HepG2 (cell line): ENCODE data around the gene PIP5K1A. TPM values are rescaled to one million over a fixed set of nuclear protein-coding genes. Genes with fewer than 3 reads are reported as not detected.
A peak's percentile ranks its signal among the peaks of the same experiment; 100 is the strongest.

Source experiments
- ARID3A ChIP-seq: IDR thresholded peaks from 2 replicates; pipeline ENCODE4 v1.6.1; 2012; ENCODE audit warnings: low read depth, low read length, improper control_type of control experiment
- CENPT ChIP-seq: sonication (generic); formaldehyde crosslinking; IDR thresholded peaks from 2 replicates; pipeline ENCODE4 v1.8.0; 2022; ENCODE audit warnings: low read depth, mild to moderate bottlenecking, moderate library complexity, missing genetic modification reagents
- ETV5 ChIP-seq: IDR thresholded peaks from 2 replicates; pipeline ENCODE4 v1.6.1; 2018; ENCODE audit warnings: missing biosample characterization, missing genetic modification reagents, inconsistent platforms, borderline replicate concordance
- HMGXB4 ChIP-seq, 2 experiments: sonication (generic) in 1 of 2; formaldehyde crosslinking in 1 of 2; IDR thresholded peaks; 2 replicates each; pipeline versions ENCODE4 v1.4.0 to v1.6.1; 2018 to 2020; ENCODE audit warnings: missing genetic modification reagents in 2 of 2, borderline replicate concordance in 1 of 2, low read depth in 1 of 2, mild to moderate bottlenecking in 1 of 2, missing biosample characterization in 1 of 2
- NONO ChIP-seq, 2 experiments: fragments of 450-650 bp in 1 of 2; sonication (generic) in 1 of 2; formaldehyde crosslinking in 1 of 2; IDR thresholded peaks in 1 of 2; conservative IDR thresholded peaks in 1 of 2; 2 replicates each; pipeline versions ENCODE4 v1.6.1 to v1.8.0; 2017 to 2022; ENCODE audit warnings: mild to moderate bottlenecking in 1 of 2, missing genetic modification reagents in 1 of 2, moderate library complexity in 1 of 2
- PBX2 ChIP-seq: IDR thresholded peaks from 2 replicates; pipeline ENCODE4 v1.6.1; 2016; ENCODE audit warnings: control low read depth
- RARG ChIP-seq: sonication (generic); formaldehyde crosslinking; IDR thresholded peaks from 2 replicates; pipeline ENCODE4 v1.4.0; 2020; ENCODE audit warnings: low read depth, mild to moderate bottlenecking, missing genetic modification reagents
- RBAK ChIP-seq: sonication (generic); formaldehyde crosslinking; IDR thresholded peaks from 2 replicates; pipeline ENCODE4 v1.5.1; 2020; ENCODE audit warnings: mild to moderate bottlenecking, missing genetic modification reagents
- REXO4 ChIP-seq: sonication (generic); formaldehyde crosslinking; IDR thresholded peaks from 2 replicates; pipeline ENCODE4 v1.8.0; 2022; ENCODE audit warnings: missing genetic modification reagents, mild to moderate bottlenecking, borderline replicate concordance
- SAFB2 ChIP-seq: sonication (generic); formaldehyde crosslinking; IDR thresholded peaks from 2 replicates; pipeline ENCODE4 v1.5.1; 2020; ENCODE audit warnings: missing genetic modification reagents, low read depth, mild to moderate bottlenecking, borderline replicate concordance
- TEAD3 ChIP-seq: optimal IDR thresholded peaks from 2 replicates; pipeline ENCODE3; 2016; ENCODE audit warnings: borderline replicate concordance
- THAP9 ChIP-seq: sonication (generic); formaldehyde crosslinking; IDR thresholded peaks from 2 replicates; pipeline ENCODE4; 2020; ENCODE audit warnings: missing genetic modification reagents, mild to moderate bottlenecking, borderline replicate concordance
- TOPORS ChIP-seq: sonication (generic); formaldehyde crosslinking; IDR thresholded peaks from 2 replicates; pipeline ENCODE4 v1.8.0; 2023; ENCODE audit warnings: mild to moderate bottlenecking, missing genetic modification reagents
- ZBTB43 ChIP-seq: sonication (generic); formaldehyde crosslinking; conservative IDR thresholded peaks from 2 replicates; pipeline ENCODE4 v1.4.0; 2020; ENCODE audit warnings: missing genetic modification reagents
- ZNF343 ChIP-seq: sonication (generic); formaldehyde crosslinking; IDR thresholded peaks from 2 replicates; pipeline ENCODE4 v1.4.0; 2020; ENCODE audit warnings: mild to moderate bottlenecking, missing genetic modification reagents
- ZNF550 ChIP-seq: sonication (generic); formaldehyde crosslinking; IDR thresholded peaks from 2 replicates; pipeline ENCODE4 v1.4.0; 2020; ENCODE audit warnings: mild to moderate bottlenecking, missing genetic modification reagents, borderline replicate concordance
- ZNF564 ChIP-seq: sonication (generic); formaldehyde crosslinking; IDR thresholded peaks from 2 replicates; pipeline ENCODE4 v1.8.1; 2023; ENCODE audit warnings: mild to moderate bottlenecking, missing genetic modification reagents
- ZNF7 ChIP-seq: IDR thresholded peaks from 2 replicates; pipeline ENCODE4 v1.6.1; 2016; ENCODE audit warnings: missing biosample characterization, missing genetic modification reagents
- ZNF780A ChIP-seq: sonication (generic); formaldehyde crosslinking; IDR thresholded peaks from 2 replicates; pipeline ENCODE4 v1.8.0; 2022; ENCODE audit warnings: mild to moderate bottlenecking, missing genetic modification reagents, moderate library complexity
- polyA plus RNA-seq, 8 experiments: library from polyadenylated mRNA; depleted of rRNA in 3 of 8; stranded (reverse) in 7 of 8; unstranded in 1 of 8; fragments of >200 nt; fragmentation: Illumina TruSeq in 4 of 8; extraction: Trizol in 4 of 8; gene quantifications; 2 replicates each; pipeline versions ENCODE4 v1.2.1 to v1.2.3, GENCODE V29; 2011 to 2016; ENCODE audit warnings: low read depth in 4 of 8, missing spikeins in 1 of 8, mixed read lengths in 1 of 8; ENCODE audit not compliant: insufficient read depth in 1 of 8
- total RNA-seq, 5 experiments: library from RNA; depleted of rRNA; stranded (reverse); fragments of >200 nt; fragmentation: Illumina TruSeq; extraction: Trizol; gene quantifications; 2 replicates each; pipeline ENCODE4 v1.2.3, GENCODE V29; 2016; ENCODE audit warnings: low read depth in 1 of 5

The PIP5K1A gene
- total and polyA plus RNA-seq, 2 of the 13 experiments (the other 11 are each of a cell fraction or from before 2014, with no cell fraction given) = 45.3 to 65.1 TPM

GRCh38 chr1:151165738-151166504 is 32.4 kb upstream of the PIP5K1A start, which contains the start of the genes LYSMD1 and SCNM1 (continued):
- TF ChIP-seq CENPT = no peak
- TF ChIP-seq ARID3A = peak; percentile 77
- no peak for TF ChIP-seq ZNF780A (CRISPR knock-in tag)
- peak; percentile 94 for TF ChIP-seq THAP9 (CRISPR knock-in tag)
- TF ChIP-seq PBX2 (CRISPR knock-in tag) = no peak
- no peak for TF ChIP-seq ZBTB43 (CRISPR knock-in tag)
- TF ChIP-seq ZNF550 = no peak
- 0 out of 2 replicates have a peak, but pooled peaks have one; percentile 83 for TF ChIP-seq RARG (CRISPR knock-in tag)
- TF ChIP-seq RBAK = no peak
- peak; percentile 84 for TF ChIP-seq TEAD3
- TF ChIP-seq TOPORS = no peak
- peak; percentile 77; the same call in 1 of the 2 replicates for TF ChIP-seq SAFB2 (CRISPR knock-in tag)
- no peak for TF ChIP-seq NONO (IDR thresholded peaks at IDR 0.05)
- TF ChIP-seq NONO (CRISPR knock-in tag; conservative IDR thresholded peaks at IDR 0.05) = peak; percentile 79
- peak; percentile 78 to 87; a peak in 2 of 4 replicates for TF ChIP-seq HMGXB4 (CRISPR knock-in tag; IDR thresholded peaks at IDR 0.05; ENCODE audit: borderline replicate concordance in 1 of 2, low read depth in 1 of 2)
- TF ChIP-seq ZNF343 = peak; percentile 71; the same call in 1 of the 2 replicates
- TF ChIP-seq ZNF7 (CRISPR knock-in tag) = no peak
- TF ChIP-seq ETV5 (CRISPR knock-in tag) = peak; percentile 99
- TF ChIP-seq ZNF564 (CRISPR knock-in tag) = no peak
- no peak for TF ChIP-seq REXO4 (CRISPR knock-in tag)
